Adipocyte (in vitro differentiated cells): Measurements from ENCODE around the gene DALRD3.
A peak's percentile ranks its signal among the peaks of the same experiment; 100 is the strongest.

Source experiments
- DNase-seq: peaks from one replicate; pipeline ENCODE4 v3.0.0-alpha.2; 2015; ENCODE audit warnings: low read depth
- H3K27me3 ChIP-seq: replicated peaks from 2 replicates; pipeline ENCODE4 v1.7.0; 2013; ENCODE audit warnings: mild to moderate bottlenecking, low read length, moderate library complexity; ENCODE audit not compliant: control insufficient read depth, insufficient read depth
- H3K36me3 ChIP-seq: 2 replicates; pipeline ENCODE4 v1.7.0; 2013; ENCODE audit warnings: low read length, mild to moderate bottlenecking, moderate library complexity; ENCODE audit not compliant: control insufficient read depth, insufficient read depth, severe bottlenecking
- H3K4me1 ChIP-seq: 2 replicates; pipeline ENCODE4 v1.7.0; 2013; ENCODE audit warnings: mild to moderate bottlenecking, low read length, moderate library complexity; ENCODE audit not compliant: control insufficient read depth, insufficient read depth
- H3K4me3 ChIP-seq: 2 replicates; pipeline ENCODE4 v1.7.0; 2013; ENCODE audit warnings: mild to moderate bottlenecking, low read length, moderate library complexity
- H3K9ac ChIP-seq: 2 replicates; pipeline ENCODE4 v1.7.0; 2013; ENCODE audit warnings: mild to moderate bottlenecking, low read length, moderate library complexity
- H3K9me3 ChIP-seq: 2 replicates; pipeline ENCODE4 v1.7.0; 2013; ENCODE audit warnings: mild to moderate bottlenecking, low read length, moderate library complexity; ENCODE audit not compliant: control insufficient read depth

The DALRD3 gene

DNA sequence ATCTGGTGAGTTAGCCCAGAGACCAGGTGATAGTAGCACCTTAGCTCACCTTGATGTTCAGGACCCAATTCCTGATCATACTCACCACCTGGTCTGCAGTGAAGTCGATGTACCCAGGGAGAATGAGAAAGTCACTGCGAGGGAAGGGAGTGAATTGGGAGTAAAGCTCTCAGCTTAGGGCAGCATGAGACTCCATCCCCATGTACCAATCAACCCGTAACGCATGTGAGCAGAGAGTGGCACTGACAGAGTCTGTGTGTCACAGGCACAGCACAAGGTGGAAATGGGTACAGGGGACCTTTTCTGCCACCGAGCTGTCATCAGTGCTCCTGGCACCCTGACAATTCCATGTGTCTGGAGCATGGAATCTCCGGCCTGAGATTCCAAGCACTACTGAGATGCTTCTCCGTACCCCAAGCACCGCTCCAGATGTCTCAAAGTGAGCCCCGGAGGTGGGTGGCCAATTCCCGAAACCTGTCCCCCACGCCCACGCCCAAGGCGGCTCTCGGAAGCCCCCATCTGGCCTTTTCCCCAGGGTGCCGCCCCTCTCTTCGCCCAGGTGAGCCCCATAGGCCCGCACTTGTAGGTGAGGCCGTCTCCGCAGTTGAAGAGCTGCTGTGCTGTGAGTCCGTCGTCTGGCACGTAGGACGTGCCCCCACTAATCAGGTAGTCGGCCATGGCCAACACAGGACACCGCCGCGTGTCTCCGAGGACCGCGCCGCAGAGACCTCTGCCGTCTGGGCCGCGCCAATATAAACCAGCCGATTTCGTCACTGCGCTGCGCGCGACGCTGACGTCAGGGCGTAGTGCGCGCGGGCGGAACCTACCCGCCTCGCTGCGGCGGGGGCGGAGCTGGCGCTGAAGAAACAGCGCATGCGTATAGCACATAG, 10.5 kb upstream of the DALRD3 start, which contains the start of gene IMPDH2:
Gene IMPDH2 (minus strand): TSS at position 726 of the 890 bp plus-strand sequence. CDS start 48 bp downstream, at position 678.
- Histone ChIP-seq H3K27me3 (no peaks in the 10 kb centered on the region), H3K36me3 (peaks cover 74% of the 10 kb centered on the region), H3K4me3 (peak within 1 kb of the TSS; percentile 90), H3K4me1 (peaks cover 40% of the 10 kb centered on the region), H3K9ac (peak within 1 kb of the TSS; percentile 93), H3K9me3 (no peaks in the 10 kb centered on the region)
- DNase-seq, result peak; percentile 98

DNA sequence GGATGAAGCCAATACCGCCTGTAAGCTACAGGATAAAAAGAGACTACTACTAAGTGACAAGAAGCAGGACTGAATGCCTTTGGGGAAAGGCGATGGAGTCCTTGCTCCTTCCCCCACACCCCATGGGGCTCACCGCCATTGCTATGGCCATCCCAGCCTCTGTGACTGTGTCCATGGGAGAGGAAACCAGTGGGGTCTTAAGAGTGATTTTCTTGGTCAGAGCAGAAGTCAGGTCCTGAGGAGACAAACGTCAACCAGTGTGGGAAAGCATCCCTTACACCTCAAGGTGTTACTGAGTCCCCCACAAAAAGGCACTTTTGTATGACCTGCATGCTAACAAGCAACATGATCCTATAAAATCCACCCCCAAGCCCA, 9.9 kb upstream of the DALRD3 start:
- H3K9me3 ChIP-seq, result no peaks in the 10 kb centered on the region
- H3K9ac ChIP-seq, result peak overlapping the region; percentile 93
- peaks cover 75% of the 10 kb centered on the region for H3K36me3 ChIP-seq
- H3K4me3 ChIP-seq, result peak overlapping the region; percentile 90
- H3K27me3 ChIP-seq, result no peaks in the 10 kb centered on the region
- H3K4me1 ChIP-seq, result peaks cover 41% of the 10 kb centered on the region
- no peak for DNase-seq

DNA sequence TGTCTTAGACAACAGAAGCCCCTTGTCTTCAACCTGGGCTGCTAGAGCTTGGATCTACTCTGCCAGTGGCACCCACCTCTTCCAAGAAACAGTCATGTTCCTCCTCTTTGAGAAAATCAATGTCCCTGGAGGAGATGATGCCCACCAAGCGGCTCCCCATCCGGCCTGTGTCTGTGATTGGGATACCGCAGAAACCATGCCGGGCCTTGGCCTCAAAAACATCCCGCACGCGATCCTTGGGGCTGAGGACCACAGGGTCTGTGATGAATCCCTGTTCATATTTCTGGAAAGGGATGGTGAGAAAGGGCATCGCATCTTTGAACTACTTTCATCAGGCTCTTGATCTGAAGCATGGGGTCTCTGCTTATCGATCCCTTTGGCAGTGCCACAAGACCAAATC, 9.3 kb upstream of the DALRD3 start:
- Histone ChIP-seq H3K4me3 (peak overlapping the region; percentile 90), H3K27me3 (no peaks in the 10 kb centered on the region), H3K4me1 (peaks cover 41% of the 10 kb centered on the region), H3K36me3 (peaks cover 68% of the 10 kb centered on the region), H3K9ac (peak overlapping the region; percentile 93), H3K9me3 (no peaks in the 10 kb centered on the region)
- no peak for DNase-seq

DNA sequence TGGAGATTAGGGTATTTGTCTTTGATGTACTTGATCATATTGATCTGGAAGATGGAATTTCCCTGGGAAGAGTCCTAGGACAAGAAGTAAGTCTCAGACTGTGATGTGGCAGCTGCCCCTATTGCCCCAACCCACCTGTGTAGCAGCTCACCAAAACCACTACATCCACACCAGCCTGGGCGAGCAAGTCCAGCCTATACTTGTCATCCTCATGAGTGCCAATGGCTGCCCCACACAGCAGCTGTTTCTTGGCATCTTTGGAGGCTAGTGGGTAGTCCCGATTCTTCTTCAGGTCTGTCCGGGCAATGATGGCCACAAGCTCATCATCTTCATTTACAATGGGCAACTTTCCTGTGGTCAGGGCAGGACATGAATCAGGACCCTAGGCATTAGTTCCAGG, 8.2 kb upstream of the DALRD3 start:
- Histone ChIP-seq H3K27me3 (no peaks in the 10 kb centered on the region), H3K36me3 (peaks cover 57% of the 10 kb centered on the region), H3K9me3 (no peaks in the 10 kb centered on the region), H3K4me3 (no peak overlapping the region), H3K4me1 (peaks cover 39% of the 10 kb centered on the region), H3K9ac (no peak overlapping the region)
- DNase-seq, result no peak

DNA sequence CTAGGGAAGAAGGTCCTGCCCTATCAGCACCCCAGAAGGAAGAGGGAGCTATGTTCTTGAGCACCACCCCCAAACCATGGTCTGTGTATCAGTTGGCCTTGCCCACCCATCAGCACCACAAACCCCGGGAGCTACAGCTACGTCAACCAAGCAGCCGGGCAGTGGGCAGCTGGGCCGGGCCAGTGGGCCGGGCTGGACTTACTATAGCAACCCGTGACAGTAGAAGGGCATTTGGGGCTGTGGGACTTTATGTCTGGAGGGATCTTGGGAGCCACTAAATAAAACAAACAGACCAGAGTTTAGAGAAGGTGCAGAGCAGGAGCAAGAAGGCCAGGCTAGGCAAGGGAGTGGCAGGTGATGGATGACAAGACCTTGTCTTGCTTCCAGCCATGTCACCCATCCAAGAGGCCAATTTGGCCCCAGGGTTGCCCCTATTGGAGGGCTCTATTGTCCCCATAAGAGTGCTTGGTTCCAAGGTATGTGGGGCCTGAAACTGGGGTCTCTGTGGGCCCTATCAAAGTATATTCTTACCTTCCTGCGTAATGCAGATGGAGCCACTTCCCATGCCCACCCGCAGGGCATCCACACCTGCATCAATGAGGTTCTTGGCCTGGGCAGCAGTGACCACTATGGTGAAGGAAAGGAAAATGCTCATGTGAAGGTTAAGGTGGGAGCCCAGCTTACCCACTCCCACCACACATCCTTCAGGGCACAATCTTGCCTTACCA, 7.6 kb upstream of the DALRD3 start:
- H3K36me3 ChIP-seq, result peaks cover 52% of the 10 kb centered on the region

DNA sequence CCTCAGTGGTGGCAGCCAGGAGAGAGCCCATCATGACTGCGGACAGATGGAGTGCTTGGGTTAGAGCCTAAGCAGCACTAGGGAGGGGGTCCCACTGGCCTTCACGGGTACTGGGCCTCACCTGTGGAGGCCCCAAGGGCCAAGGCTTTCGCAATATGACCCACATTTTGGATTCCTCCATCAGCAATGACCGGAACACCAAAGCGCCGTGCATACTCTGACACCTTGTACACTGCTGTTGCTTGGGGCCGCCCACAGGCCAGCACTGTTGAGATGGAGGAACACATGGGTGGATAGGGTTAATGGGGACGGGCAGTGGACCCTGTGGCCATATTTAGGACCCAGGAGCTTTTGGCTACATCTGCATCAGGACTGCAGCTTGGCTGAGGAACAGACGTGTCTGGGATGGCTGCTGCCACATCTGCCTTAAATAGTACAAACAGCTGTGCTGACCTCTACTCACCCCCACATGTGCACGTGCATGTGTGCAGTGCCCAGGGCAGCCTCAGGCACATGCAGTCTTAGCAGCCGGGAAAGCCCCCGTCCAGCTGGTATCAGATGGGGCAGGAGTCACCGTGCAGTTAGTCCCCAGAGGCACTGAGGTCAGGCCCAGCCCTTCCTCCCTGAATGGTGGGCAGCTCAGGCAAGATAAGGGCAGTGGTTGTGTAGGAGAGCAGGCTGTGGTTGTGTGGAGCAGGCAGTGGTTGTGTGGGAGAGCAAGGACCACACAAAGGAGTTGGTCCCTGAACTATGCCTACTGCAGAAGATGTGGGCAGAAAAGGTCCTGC, 6.8 kb upstream of the DALRD3 start:
- no peak for DNase-seq
- H3K4me1 ChIP-seq, result peaks cover 42% of the 10 kb centered on the region
- H3K27me3 ChIP-seq, result no peaks in the 10 kb centered on the region
- H3K4me3 ChIP-seq, result no peak overlapping the region
- H3K36me3 ChIP-seq, result peaks cover 45% of the 10 kb centered on the region
- peak overlapping the region; percentile 3 for H3K9ac ChIP-seq
- no peaks in the 10 kb centered on the region for H3K9me3 ChIP-seq

More for the DNA sequence above, 7.6 kb upstream of the DALRD3 start:
- no peak for DNase-seq
- Histone ChIP-seq H3K9me3 (no peaks in the 10 kb centered on the region), H3K4me3 (no peak overlapping the region), H3K4me1 (peaks cover 39% of the 10 kb centered on the region), H3K27me3 (no peaks in the 10 kb centered on the region), H3K9ac (peak overlapping the region; percentile 3)

DNA sequence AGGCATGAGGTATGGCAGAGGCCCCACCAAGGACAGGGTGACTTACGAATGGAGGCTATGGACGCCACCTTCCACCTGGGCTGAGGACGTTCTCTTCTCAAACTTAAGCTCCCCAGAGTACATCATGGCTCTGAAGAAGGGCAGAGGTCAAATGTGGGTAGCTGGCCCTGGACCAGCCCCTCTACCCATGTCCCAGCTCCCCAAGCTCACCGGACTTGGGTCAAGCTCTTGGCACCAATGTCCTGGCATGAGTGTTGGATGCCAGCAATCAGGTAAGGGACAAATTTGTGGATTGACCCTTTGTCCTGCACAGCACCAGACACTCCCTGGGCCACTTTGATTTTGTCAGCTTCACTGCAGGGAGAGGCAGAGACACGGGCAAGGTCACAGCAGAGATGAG, 6.1 kb upstream of the DALRD3 start:
- no peak for DNase-seq
- peaks cover 46% of the 10 kb centered on the region for H3K4me1 ChIP-seq
- H3K36me3 ChIP-seq, result peaks cover 39% of the 10 kb centered on the region
- no peak overlapping the region for H3K4me3 ChIP-seq
- H3K9me3 ChIP-seq, result no peaks in the 10 kb centered on the region
- H3K9ac ChIP-seq, result no peak overlapping the region
- no peaks in the 10 kb centered on the region for H3K27me3 ChIP-seq

DNA sequence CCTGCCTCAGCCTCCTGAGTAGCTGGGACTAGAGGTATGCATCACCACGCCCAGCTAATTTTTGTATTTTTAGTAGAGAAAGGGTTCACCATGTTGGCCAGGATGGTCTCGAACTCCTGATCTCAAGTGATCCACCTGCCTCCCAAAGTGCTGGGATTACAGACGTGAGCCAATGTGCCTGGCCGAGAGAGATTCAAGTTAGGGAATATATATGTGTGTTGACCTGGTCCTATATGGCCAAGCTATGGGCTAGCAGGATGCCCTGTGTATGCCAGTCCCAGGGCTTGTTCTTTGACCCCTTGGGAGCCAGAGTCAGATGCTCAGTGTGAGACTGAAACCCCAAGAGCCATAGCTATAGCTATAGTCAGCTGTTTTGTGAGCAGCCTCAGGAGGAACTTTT, 5.4 kb upstream of the DALRD3 start:
- H3K9me3 ChIP-seq, result no peaks in the 10 kb centered on the region
- no peak overlapping the region for H3K9ac ChIP-seq
- DNase-seq, result no peak
- no peak overlapping the region for H3K4me3 ChIP-seq
- H3K4me1 ChIP-seq, result peaks cover 50% of the 10 kb centered on the region
- peaks cover 39% of the 10 kb centered on the region for H3K36me3 ChIP-seq
- H3K27me3 ChIP-seq, result no peaks in the 10 kb centered on the region

DNA sequence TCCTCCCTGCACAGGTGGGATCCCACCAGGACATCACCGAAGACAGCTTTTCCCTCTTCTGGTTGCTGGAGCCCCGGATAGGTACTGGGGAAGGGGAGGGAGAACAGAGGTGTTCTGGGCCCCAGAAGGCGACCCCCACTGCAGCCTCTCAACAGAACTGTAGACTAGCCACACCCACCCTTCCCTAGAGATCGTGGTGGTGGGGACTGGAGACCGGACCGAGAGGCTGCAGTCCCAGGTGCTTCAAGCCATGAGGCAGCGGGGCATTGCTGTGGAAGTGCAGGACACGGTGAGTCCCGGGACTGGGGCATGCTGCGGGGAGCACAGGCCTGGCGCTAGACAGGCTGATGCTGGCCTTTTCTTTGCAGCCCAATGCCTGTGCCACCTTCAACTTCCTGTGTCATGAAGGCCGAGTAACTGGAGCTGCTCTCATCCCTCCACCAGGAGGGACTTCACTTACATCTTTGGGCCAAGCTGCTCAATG, 4.3 kb upstream of the DALRD3 start:
- Histone ChIP-seq H3K4me3 (peak overlapping the region; percentile 94), H3K27me3 (no peaks in the 10 kb centered on the region), H3K9me3 (no peaks in the 10 kb centered on the region), H3K36me3 (peaks cover 39% of the 10 kb centered on the region), H3K9ac (peak overlapping the region; percentile 94), H3K4me1 (peaks cover 42% of the 10 kb centered on the region)
- DNase-seq, result peak; percentile 26

DNA sequence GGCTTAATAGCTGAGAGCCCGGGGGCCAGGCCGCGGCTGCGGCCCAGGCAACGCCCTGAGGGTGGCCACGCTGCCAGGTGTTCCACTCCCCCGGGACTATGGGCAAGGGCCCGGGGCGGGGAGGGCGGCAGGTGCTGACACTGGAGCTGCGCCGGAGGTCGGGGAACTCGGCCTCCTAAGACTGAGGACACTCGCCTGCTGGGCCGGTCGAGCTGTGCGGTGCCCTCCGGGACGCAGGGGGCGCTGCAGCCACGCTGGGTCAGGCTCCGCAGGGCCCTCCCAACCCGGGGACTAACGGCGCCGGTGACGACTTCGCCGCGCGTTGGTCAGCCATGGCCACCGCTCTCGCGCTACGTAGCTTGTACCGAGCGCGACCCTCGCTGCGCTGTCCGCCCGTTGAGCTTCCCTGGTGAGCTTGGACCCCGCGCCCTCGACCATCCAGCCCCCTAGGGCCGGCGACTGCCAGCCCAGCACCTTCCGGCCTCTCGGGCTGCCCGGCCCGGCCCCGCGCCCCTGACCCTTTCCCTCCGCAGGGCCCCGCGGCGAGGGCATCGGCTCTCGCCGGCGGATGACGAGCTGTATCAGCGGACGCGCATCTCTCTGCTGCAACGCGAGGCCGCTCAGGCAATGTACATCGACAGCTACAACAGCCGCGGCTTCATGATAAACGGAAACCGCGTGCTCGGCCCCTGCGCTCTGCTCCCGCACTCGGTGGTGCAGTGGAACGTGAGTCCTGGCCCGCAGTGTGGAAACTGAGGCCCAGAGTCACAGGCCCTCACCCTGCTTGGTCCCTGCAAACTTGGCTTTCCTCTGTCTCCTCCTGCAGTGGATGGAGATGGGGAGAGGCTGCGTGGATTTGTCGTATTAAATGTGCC, 3.7 kb upstream of the DALRD3 start, which contains the start of gene NDUFAF3:
Gene NDUFAF3 (plus strand): TSS at position 309 of the 875 bp plus-strand sequence. CDS start 24 bp downstream, at position 333.
- H3K4me1 ChIP-seq, result peaks cover 42% of the 10 kb centered on the region
- peak within 1 kb of the TSS; percentile 94 for H3K9ac ChIP-seq
- peak within 1 kb of the TSS; percentile 94 for H3K4me3 ChIP-seq
- no peaks in the 10 kb centered on the region for H3K27me3 ChIP-seq
- H3K36me3 ChIP-seq, result peaks cover 33% of the 10 kb centered on the region
- peak; percentile 97 for DNase-seq
- H3K9me3 ChIP-seq, result no peaks in the 10 kb centered on the region
